Epithelial cell of proximal tubule (primary cell): ENCODE measurements around the gene AUTS2. TPM values are rescaled to one million over a fixed set of nuclear protein-coding genes. Genes with fewer than 3 reads are reported as not detected.

ENCODE experiments used
- DNase-seq: peaks from one replicate; pipeline ENCODE4 v3.0.0-alpha.2; 2011; ENCODE audit warnings: low read depth
- H3K4me3 ChIP-seq: 2 replicates; pipeline ENCODE4 v1.5.1; 2011; ENCODE audit warnings: low read depth, mild to moderate bottlenecking, low read length
- CTCF ChIP-seq: conservative IDR thresholded peaks from 2 replicates; pipeline ENCODE4 v1.5.1; 2012; ENCODE audit warnings: low read depth, mild to moderate bottlenecking, low read length
- total RNA-seq: library from RNA; depleted of rRNA; stranded (reverse); fragments of >200 nt; gene quantifications from 2 replicates; pipeline ENCODE4 v1.2.3, GENCODE V29; 2015

AUTS2 gene
- total RNA-seq, 1 donor from 2014 or later = 10.0 TPM

GRCh38 chr7:70353330-70353945 is 755.2 kb downstream of the AUTS2 start:
- DNase-seq = no peak
- no peak overlapping the region for H3K4me3 ChIP-seq
- no peak for TF ChIP-seq CTCF

- no peak for DNase-seq
- H3K4me3 ChIP-seq = no peak overlapping the region
- no peak for TF ChIP-seq CTCF
Measured at GRCh38 chr7:70353946-70354335, 755.7 kb downstream of the AUTS2 start.

- TF ChIP-seq CTCF = no peak
- no peak overlapping the region for H3K4me3 ChIP-seq
- DNase-seq = no peak
Measured at GRCh38 chr7:70354409-70355169, 756.3 kb downstream of the AUTS2 start.

- no peak for DNase-seq
- TF ChIP-seq CTCF = no peak
- no peak overlapping the region for H3K4me3 ChIP-seq
Measured at GRCh38 chr7:70355198-70356020, 757.1 kb downstream of the AUTS2 start.

- DNase-seq = no peak
- no peak overlapping the region for H3K4me3 ChIP-seq
- no peak for TF ChIP-seq CTCF
Measured at GRCh38 chr7:70356085-70356786, 758.0 kb downstream of the AUTS2 start.

- TF ChIP-seq CTCF = no peak
- no peak for DNase-seq
- no peak overlapping the region for H3K4me3 ChIP-seq
Measured at GRCh38 chr7:70356787-70357328, 758.6 kb downstream of the AUTS2 start.
